Anterior cingulate cortex (tissue), 58 donors: Measurements from ENCODE around the gene SPATA9.

Experiments used
- DNase-seq, 58 donors: peaks; one replicate each; lab custom pipeline; 2025; lab: John Stamatoyannopoulos, UW

The SPATA9 gene

DNA sequence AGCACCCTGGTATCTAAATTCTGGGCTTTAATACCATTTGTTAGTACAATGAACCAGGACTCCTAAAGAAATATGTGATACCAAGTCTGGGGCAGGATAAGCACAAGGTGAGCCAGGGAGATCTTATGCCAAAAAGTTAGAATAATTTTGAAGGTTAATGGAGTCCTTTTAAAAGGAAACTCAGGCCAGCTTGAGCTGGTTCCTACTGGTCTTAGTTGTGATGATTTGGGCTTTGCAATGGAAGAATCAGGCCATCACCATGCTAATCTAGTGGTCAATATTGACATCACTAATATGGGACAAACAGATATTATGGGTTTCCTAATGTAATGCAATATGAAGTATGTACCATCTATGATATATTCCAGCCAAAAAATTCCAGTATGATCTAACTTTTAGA lies 7.5 kb upstream of the SPATA9 start:
- no peak for DNase-seq

DNA sequence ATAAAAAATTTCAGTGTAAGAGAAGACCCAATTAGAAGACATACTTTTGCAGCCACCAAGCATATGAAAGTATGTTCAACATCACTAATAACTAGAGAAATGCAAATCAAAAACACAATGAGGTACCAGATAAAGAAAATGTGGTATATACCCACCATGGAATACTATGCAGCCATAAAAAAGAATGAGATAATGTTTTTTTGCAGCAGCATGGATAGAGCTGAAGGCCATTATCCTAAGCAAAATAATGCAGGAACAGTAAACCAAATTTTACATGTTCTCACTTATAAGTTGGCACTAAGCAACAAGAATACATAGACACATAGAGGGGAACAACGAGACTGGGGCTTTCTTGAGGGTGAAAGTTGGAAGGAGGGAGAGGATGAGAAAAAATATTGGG lies 6.9 kb upstream of the SPATA9 start:
- DNase-seq = no peak

DNA sequence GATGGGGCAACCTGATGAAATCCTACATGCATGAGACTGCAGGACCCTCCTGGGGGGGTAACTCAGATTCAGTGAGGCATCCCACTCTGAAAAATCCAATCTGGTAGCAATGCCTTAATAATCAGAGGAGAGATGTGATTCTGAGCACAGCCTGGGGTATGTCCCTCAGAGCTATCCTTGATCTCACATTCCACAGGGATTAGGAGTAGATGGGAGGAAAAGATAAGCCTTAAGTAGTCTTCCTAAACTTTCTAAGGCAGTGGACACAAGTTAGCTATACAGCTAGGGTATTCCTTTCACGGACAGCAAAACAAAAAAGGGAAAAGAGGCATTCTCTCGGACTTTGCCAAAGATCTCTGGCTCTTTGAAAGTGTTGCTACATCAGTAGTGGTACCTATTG lies 3.9 kb upstream of the SPATA9 start:
- no peak for DNase-seq

DNA sequence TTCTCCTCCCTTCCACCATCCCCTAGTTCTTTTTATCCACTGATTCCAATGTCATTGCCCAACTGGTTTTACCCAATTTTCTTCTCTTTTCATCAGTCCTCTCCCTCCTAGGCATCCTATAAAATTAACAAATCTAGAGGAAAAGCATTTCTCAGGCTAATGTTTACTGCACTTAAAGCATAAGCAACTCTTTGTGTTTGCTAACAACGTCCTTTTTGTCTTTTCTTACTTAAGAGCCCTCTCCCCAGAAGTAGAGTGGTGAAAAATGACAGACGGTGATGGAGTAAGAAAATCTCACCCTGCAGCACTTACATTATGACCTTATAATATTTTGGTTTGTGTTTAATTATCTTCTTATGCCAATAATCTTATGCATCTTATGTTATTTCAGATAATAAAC lies 1.6 kb upstream of the SPATA9 start:
- DNase-seq = no peak

DNA sequence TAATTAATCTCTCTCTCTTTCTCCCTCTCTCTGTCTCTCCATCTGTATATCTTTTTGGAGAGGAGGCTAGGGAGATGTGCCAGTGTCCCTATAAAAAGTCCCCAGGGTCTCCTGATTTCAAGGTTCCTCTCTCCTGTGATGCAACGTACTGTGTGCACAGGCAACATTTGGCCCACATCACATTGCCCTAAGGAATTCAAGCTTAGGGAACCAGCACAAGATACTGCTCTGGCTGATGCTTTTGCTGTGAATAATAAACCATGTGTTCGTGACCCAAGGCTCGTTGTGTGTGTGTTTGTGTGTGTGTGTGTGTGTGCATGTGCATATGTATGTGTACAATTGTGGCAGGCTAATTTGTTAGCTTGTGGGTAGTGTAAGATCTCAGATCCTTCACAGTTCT lies 9.7 kb downstream of the SPATA9 start:
- DNase-seq = no peak

DNA sequence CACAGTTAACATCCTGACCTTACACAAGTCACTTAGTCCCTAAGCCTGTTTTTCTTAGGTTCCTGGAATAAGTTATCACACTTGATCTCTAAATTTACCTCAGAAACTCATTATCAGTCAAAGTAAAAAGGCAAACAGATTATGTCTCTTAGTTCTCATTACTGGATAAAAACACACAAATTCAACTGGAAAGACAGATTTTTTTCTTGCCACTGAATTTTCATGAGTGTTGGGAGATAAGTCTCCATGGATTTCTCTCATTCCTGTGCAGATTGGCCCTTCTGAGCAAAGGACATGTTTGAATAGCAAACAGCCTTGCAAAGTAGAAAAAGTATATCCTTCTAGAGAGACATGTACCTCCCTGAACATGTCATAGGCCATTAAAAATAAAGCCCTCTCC lies 10.2 kb downstream of the SPATA9 start:
- DNase-seq = no peak

DNA sequence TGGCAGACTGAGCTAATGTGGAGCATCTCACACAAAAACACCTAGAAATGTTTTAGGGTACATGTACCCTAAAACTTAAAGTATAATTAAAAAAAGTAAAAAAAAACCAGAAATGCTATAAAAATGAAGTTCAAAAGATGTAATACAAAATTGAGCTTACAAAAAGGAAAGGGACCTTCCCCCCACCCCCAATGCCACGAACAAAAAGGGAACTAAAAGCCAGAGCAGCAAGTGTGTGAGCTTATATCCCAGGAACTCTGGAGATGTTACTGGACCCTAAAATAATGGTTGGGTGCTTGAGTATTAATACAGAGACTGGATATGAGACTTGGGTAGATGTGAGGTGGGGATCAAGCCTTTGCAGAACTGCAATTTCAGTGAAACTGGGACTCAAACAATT lies 11.0 kb downstream of the SPATA9 start:
- no peak for DNase-seq

DNA sequence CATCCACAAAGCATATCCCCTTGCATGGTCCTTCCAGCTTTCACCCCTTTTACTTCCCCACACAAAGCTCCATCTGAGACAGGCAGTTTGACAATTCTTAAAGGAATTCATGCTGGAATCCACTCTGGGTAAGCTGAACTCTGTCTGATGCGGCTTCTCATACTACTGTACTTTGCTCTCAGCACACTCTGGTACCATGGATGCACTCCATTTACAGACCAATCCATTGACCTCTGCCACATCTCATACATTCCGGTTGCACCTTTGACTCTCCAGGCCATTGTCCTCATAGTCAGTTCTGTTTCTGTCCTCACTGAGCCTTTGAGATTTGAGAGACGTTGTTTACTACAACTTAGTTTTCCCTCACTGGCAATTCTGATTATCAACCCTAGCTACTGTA lies 12.2 kb downstream of the SPATA9 start:
- DNase-seq = no peak

DNA sequence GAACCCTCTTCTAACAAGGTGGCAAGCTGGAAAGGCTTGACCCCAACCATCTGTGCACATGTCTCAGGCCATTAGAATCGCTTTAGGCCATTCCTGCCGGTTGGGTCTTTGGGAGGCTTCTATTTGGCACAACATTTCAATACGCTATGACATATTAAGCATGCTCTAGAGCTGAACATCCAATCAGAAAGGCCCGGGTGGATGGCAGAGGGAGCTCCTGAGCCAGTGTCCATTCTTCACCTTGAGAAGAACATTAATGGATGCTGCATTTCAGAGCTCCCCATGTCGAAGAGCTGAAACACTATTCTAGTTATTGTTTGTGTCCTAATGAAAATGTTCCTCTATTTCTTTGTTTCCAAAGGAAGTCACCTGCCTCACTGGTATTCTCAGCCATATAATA lies 12.8 kb downstream of the SPATA9 start:
- DNase-seq = peak in 3 of 58 donors; percentile 0 to 10 (median 2)

DNA sequence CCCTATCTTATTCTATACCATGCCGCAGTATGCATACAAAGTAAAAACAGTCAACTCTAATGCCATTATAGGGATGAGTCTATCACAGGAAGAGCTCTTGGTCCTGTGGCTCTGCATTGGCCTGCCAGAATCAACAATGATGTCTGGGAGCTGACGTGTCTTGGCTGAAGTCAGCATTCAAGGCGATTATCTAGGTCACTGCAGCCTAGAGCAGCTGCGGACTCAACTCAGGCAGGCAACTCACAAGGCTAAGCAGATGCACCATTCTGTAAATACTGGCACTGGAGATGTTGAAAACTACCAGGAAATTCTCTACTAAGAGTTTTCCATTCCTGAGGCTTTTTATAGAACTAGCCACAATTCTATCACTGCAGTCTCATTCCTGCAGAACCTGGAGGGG lies 13.3 kb downstream of the SPATA9 start:
- DNase-seq = peak in 45 of 58 donors; percentile 1 to 77 (median 30)

DNA sequence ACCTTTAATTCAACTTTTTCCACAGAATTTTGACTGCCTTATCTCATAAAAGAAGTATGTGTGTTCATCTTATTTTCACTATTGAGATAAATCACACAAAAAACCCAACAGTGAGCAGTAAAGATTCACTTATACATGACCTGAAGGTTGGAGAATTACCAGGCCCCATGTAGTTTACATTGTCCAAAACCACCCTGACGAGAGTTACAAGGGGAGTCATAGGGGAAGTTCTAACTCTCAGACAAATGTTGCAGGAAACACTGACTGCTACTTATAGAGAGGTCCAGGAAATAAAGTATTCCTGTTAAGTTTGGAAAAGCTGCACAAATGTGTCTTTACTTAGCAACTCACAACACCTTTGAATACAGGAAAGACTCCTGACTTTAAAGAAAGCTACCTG lies 14.1 kb downstream of the SPATA9 start:
- DNase-seq = no peak

DNA sequence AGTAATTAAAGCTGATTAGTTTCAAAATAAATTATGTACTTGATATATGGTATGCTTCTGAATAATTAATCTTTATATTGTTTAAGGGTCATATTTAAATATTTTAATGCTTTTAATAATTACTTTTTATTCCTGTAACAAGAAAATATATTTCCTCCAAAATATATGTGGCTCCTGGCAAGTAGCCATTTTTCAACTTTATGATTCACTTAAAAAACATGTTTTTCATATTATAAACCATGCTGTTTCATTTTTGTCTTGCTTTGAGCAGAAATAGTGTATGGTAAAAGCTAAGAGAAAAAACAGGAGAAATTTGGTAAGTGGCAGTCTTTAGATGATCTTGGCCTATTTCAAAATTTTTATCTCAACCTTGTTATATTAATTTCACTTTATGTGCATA lies 14.6 kb downstream of the SPATA9 start:
- no peak for DNase-seq

DNA sequence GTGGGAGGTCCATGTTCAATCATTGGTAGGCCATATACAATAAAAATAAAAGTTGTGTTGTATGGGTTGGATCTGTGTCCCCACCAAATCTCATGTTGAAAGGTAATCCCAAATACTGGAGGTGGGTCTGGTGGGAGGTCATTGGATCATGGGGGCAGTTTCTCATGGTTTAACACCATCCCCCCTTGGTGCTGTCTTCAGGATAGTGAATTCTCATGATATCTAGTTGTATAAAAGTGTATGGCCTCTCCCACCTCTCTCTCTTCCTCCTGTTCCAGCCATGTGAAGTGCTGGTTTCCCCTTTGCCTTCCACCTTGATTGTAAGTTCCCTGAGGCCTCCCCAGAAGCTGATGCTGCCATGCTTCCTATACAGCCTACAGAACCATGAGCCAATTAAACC lies 15.1 kb downstream of the SPATA9 start:
- DNase-seq = no peak

DNA sequence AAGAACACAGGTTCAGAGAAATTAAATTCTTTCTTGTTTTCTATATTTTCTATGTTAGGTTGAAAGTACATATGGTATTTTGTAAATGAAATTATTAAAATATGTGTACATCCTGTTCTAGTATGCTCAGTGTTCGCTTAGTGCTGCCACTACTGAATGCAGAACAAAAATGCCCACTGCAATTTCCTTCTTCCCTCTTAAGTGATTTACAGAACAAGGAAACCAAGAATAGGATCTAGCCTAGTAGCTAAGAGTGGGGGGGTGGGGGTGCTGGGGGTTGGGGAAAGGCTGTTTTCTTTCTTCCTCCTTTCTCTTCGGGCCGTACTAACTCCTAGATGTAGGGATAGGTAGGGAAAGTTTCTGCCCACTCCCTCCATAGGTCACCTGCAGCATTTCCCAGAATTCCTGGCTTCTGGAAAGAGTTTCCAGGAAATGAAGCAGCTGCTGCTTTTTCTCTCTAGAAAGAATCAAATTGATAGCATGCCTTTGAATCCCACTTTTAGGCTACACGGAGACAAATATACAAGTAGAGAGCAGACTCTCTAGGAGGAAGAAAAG lies 15.7 kb downstream of the SPATA9 start:
- DNase-seq = peak in 1 of 58 donors; percentile 6

DNA sequence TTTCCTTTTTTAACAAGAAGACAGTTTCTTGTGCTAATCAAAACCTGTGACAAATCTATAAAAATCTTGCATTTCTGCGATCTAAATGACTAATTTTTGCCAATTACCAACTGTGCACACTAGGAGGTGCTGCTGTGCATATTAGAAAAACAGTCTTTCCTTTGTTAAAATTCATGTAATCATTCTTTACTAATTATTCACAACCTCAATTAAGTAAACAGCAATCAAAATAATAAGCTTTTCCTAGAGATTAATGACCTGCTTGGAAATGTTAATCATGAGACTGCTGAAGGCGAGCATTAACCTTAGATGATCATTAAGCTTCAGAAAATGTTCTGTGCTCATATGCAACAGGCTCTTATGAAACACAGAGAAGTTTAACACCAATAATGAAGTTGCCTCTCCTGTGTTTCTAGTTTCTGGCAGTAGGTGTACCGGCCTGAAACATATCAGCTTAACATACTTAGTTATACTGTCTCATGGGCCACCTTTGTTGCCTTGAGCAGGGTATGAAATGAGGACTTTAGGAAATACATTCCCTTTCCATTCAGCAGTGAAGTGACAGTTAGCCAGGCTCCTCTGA lies 18.5 kb downstream of the SPATA9 start:
- DNase-seq = peak in 9 of 58 donors; percentile 0 to 65 (median 2)

DNA sequence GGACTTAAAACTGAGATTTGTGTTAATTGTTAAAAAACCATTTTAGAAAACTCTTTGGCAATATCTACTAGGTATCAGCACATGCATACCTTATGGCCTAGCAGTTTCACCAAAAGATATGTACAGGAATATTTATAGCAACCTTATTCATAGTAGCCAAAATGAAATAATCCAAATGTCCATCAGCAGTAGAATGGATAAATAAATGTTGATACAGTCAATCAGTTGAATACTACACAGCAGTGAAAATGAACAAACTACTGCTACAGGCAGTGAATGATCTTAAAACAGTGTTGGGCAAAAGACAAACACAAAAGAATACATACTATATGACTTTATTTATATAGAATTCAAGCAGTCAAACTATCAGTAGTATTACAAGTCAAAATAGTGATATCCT lies 19.8 kb downstream of the SPATA9 start:
- DNase-seq = no peak

DNA sequence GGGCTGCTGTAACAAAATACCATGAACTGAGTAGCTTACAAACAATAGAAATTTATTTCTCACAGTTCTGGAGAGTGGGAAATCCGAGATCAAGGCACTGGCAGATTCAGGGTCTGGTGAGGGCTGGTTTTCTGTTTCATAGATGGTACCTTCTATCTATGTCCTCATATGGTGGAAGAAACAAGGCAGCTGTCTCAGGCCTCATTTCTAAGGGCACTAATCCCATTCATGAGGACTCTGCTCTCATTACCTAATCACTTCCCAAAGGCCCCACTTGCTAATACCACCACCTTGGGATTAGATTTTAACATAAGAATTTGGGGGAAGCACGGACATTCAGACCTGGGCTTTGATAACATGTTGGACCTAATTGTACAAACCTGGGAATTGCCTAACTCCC lies 22.7 kb downstream of the SPATA9 start:
- no peak for DNase-seq

DNA sequence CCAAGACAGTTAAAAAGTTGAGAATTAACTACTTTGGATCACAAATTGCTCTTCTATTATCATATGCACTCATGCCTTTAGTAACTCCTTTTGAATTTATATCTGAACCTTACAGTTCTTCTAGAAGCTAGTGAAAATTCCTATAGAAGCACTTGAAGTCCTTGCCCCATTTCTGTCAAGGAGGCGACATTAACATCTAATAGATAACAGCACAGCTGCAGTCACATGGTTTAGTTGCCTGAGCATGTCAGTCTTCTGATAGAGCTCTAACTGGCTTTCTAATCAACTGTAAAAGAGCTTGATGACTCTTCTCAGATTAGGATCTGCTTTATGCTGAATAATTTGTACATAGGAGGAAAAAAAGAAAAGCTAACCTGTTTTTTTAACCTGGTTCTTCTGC lies 27.2 kb downstream of the SPATA9 start:
- DNase-seq = no peak

DNA sequence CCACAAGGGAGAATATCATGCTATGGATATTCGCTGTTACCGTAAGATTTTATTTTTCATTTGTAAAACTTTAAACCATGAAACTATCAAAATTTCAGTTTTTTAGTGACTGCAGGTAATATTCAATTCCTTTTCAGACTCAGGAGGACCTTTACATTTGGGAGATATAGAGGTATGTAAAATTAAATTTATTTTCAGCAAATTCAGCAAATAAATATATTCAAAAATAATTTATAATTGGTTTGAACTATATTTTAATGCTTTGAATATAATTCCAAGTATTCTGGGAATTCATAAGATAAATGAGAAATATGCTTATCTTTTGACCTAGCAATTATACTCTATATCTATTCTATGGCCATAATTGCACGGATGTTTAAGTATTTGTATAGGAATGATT lies 28.6 kb downstream of the SPATA9 start:
- DNase-seq = no peak

DNA sequence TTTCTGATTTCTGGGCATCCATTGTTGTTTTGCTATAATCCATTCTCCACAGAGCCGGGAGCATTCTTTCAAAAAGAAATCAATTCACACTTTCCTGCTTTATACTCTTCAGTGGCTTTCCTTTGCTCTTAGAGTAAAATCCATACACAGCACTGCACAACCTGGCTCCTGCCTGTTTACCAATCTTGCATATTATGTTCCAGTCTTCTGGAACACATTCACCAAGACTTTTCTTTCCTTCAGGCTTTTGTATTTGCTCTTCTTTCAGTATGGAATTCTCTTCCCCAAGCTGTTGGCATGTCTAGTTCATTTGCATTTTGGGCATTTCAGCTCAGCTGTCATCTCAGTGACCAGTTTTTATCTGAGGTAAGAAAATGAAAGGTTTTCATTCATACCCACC lies 29.9 kb downstream of the SPATA9 start:
- DNase-seq = no peak

DNA sequence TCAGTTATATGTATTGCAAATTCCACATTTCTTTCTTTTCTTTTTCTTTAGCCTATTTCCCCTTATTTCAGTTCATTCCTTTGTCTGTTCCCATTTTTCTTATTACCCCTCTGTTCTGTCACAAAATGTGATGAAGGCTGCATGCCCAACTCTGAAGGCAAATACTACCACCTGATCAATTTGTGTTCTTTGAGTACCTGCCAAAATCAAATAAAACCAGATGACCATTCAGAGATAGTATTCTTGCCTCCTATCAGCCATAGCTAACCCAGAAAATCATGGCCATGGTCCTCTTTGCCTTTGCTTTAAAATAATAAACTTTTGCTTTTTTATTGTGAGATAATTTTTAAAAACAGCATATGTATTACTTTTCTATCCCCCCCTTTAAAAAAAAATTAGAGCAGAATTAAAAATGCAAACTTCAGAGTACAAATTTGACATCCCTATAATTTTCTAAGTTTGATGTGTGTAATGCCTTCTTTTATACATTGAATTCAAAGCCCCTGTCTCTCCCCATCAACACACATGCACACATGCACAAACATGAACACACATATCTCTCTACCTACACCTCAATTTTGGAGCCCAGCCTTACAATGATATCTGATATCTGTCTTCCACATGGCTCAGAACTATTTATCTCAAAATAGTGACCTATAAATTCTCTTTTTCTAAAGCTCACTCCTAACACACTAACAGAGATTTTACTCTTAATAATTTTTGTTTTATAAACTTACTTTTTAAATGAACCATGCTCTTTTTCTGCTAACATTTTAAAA lies 32.8 kb downstream of the SPATA9 start:
- no peak for DNase-seq

DNA sequence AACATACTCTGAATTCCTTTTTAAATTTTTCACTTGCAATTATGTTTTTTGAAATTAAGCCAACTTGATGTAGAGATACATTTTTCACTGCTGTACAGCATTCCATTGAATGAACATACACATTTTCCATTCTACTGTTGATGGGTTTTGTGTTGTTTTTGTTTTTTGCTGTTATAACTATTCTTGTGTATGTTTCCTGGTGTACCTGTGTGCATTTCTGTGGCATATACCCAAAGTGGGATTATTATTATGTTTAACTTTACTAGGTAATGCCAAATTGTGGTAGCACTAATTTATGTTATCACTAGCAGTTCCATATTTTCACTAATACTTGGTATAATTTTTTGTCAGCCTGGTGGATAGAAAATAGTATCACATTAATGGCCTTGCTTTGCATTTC lies 33.5 kb downstream of the SPATA9 start:
- no peak for DNase-seq
